ENCODE measurements around the gene FBXL12. TPM values are rescaled to one million over a fixed set of nuclear protein-coding genes. Genes with fewer than 3 reads are reported as not detected.
A peak's percentile ranks its signal among the peaks of the same experiment; 100 is the strongest.

The FBXL12 gene, protein sequence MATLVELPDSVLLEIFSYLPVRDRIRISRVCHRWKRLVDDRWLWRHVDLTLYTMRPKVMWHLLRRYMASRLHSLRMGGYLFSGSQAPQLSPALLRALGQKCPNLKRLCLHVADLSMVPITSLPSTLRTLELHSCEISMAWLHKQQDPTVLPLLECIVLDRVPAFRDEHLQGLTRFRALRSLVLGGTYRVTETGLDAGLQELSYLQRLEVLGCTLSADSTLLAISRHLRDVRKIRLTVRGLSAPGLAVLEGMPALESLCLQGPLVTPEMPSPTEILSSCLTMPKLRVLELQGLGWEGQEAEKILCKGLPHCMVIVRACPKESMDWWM
- total RNA-seq (2021): 21.7 and 26.4 TPM in 2 replicates
- percentile 68 among the genes with signal in this experiment for Bru-seq, nascent RNA
- percentile 64 among the genes with signal in this experiment for BruChase-seq, experiment 1, labeled RNA remaining after a 2-hour chase
- percentile 62 among the genes with signal in this experiment for BruChase-seq, experiment 2, labeled RNA remaining after a 6-hour chase
- long read RNA-seq, transcript FBXL12-201 (3 exons, 1,852 nt): major isoform, 9 of 23 reads
- long read RNA-seq, partial matches to known transcripts: 0 of 23 reads
- long read RNA-seq, other reads (novel, unspliced or antisense): 4 of 23 reads

DNA sequence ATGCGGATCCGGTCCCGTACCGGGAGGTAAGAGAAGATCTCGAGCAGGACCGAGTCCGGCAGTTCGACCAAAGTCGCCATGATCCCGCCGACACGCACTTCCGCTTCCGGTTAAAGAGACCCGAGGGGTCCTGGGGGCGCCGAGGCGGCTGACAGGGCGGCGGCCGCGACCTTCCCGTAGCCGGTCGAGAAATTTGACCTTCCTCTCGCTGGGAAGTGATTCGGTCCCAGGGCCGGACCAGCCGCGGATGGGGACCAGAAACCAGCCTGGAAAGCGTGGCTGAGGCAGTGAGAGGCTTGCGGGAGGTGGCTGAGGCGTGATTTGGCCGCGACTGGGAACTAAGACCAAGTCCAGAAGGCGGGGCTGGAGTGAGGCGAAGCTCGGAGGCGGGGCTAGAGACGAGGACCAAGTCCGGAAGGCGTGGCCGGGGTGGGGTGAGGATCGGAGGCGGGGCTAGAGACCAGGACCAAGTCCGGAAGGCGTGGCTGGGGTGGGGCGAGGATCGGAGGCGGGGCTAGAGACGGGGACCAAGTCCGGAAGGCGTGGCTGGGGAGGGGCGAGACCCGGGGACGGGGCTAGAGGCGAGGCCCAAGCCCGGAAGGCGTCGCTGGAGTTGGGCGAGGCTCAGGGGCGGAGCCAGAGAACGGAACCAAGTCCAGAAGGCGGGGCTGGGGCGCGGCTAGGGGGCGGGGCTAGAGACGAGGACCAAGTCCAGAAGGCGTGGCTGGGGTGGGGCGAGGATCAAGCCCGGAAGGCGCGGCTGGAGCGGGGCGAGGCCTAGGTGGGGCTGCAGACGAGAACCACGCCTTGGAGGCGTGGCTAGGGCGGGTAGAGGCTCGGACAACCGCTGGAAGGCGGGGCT, at the start of gene FBXL12:
Gene FBXL12 (minus strand): TSS at position 346 of the 862 bp plus-strand sequence. CDS start 266 bp downstream, at position 80.
- DNase-seq (ENCODE audit: low spot score): peak; percentile 99
- Histone ChIP-seq H3K27ac (ENCODE audit: low read depth, low read length, poor library complexity, severe bottlenecking) (peak within 1 kb of the TSS; percentile 96), H3K27me3 (replicated peaks; ENCODE audit: insufficient read depth, low read depth, low read length, poor library complexity) (no peaks in the 10 kb centered on the region), H3K9me3 (ENCODE audit: low read depth, low read length, poor library complexity, severe bottlenecking) (no peaks in the 10 kb centered on the region), H3K4me1 (ENCODE audit: insufficient read depth, low read length, poor library complexity, severe bottlenecking) (peaks cover 6% of the 10 kb centered on the region), H3K4me3 (ENCODE audit: low read depth, low read length, poor library complexity, severe bottlenecking) (peak within 1 kb of the TSS; percentile 96), H3K36me3 (ENCODE audit: insufficient read depth, low read length, poor library complexity, severe bottlenecking) (peaks cover 9% of the 10 kb centered on the region)
- ChIA-PET CTCF (no interaction called here), POLR2A (ENCODE audit: low non-redundant PET) (interaction anchor here (0.6 to 0.7 kb wide), 3 partner anchors 16 to 1898 kb away, joined by 3 to 8 read pairs (median 5); partner anchors contain the start of gene PIN1)
- intact Hi-C loops (cut with micrococcal nuclease; ENCODE audit: unreplicated experiment): no loop called here
- TF ChIP-seq EZH2 (IDR thresholded peaks at IDR 0.05; ENCODE audit: borderline replicate concordance, low read depth, low read length, poor library complexity, severe bottlenecking): no peak
- TF ChIP-seq, protein P1, sequence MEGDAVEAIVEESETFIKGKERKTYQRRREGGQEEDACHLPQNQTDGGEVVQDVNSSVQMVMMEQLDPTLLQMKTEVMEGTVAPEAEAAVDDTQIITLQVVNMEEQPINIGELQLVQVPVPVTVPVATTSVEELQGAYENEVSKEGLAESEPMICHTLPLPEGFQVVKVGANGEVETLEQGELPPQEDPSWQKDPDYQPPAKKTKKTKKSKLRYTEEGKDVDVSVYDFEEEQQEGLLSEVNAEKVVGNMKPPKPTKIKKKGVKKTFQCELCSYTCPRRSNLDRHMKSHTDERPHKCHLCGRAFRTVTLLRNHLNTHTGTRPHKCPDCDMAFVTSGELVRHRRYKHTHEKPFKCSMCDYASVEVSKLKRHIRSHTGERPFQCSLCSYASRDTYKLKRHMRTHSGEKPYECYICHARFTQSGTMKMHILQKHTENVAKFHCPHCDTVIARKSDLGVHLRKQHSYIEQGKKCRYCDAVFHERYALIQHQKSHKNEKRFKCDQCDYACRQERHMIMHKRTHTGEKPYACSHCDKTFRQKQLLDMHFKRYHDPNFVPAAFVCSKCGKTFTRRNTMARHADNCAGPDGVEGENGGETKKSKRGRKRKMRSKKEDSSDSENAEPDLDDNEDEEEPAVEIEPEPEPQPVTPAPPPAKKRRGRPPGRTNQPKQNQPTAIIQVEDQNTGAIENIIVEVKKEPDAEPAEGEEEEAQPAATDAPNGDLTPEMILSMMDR (conservative IDR thresholded peaks at IDR 0.05; ENCODE audit: low read depth, low read length): no peak
- no TSS peak for BruUV-seq (replicated peaks)

DNA sequence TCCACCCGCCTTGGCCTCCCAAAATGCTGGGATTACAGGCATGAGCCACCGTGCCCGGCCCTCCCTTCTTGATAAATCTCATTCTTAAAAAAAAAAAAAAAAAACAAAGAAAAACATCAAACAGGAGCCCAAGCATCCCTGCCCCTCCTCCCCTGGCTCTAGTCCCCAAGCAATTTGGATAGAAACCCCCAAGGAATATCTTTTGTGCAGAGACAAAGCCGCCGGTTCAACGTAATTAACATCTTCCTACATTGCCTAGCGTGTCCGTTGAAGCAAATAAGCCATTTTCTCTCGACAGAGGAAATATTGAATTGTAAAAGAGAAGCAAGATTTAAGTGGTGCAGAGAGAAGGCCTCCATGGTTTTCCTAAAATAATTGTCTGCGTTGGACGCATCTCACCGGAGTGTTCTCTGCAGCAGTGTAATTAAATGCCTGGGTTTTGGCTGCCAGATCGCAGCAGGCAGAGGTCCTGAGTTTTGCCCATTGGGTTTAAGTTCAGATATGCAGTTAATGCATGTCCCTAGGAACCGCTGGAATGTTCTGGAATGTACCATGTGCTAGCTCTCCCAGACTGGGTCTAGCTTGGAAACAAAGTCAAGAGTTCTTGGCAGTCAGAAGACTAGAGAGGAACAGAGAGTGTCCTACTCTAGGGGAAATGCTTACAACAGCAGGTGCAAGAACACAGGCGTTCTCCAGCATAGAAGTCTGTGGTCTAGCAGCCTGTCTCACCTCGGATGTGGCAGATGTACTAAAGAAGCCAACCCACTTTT, 47.0 kb upstream of the FBXL12 start:
- Histone ChIP-seq H3K4me3 (ENCODE audit: low read depth, low read length, poor library complexity, severe bottlenecking) (no peak overlapping the region), H3K36me3 (ENCODE audit: insufficient read depth, low read length, poor library complexity, severe bottlenecking) (no peaks in the 10 kb centered on the region), H3K4me1 (ENCODE audit: insufficient read depth, low read length, poor library complexity, severe bottlenecking) (peaks cover 22% of the 10 kb centered on the region), H3K27me3 (replicated peaks; ENCODE audit: insufficient read depth, low read depth, low read length, poor library complexity) (no peaks in the 10 kb centered on the region), H3K27ac (ENCODE audit: low read depth, low read length, poor library complexity, severe bottlenecking) (no peak overlapping the region), H3K9me3 (ENCODE audit: low read depth, low read length, poor library complexity, severe bottlenecking) (no peaks in the 10 kb centered on the region)
- BruUV-seq (replicated peaks): no TSS peak
- TF ChIP-seq, protein P1 (conservative IDR thresholded peaks at IDR 0.05; ENCODE audit: low read depth, low read length): no peak
- TF ChIP-seq EZH2 (IDR thresholded peaks at IDR 0.05; ENCODE audit: borderline replicate concordance, low read depth, low read length, poor library complexity, severe bottlenecking): no peak
- peak; percentile 83 for DNase-seq (ENCODE audit: low spot score)
- CTCF ChIA-PET: interaction anchor here (0.7 kb wide), 1 partner anchor 168 kb away, joined by 6 read pairs; no protein-coding TSS in a partner anchor
- POLR2A ChIA-PET (ENCODE audit: low non-redundant PET): interaction anchor here (0.6 kb wide), 1 partner anchor 1922 kb away, joined by 3 read pairs; no protein-coding TSS in a partner anchor
- intact Hi-C loops (cut with micrococcal nuclease; ENCODE audit: unreplicated experiment): no loop called here
